ENCODE results near the gene ATCAY.

GRCh38 chr19:3914199-3914598 is 33.7 kb downstream of the ATCAY start:
- TF ChIP-seq, protein P1, sequence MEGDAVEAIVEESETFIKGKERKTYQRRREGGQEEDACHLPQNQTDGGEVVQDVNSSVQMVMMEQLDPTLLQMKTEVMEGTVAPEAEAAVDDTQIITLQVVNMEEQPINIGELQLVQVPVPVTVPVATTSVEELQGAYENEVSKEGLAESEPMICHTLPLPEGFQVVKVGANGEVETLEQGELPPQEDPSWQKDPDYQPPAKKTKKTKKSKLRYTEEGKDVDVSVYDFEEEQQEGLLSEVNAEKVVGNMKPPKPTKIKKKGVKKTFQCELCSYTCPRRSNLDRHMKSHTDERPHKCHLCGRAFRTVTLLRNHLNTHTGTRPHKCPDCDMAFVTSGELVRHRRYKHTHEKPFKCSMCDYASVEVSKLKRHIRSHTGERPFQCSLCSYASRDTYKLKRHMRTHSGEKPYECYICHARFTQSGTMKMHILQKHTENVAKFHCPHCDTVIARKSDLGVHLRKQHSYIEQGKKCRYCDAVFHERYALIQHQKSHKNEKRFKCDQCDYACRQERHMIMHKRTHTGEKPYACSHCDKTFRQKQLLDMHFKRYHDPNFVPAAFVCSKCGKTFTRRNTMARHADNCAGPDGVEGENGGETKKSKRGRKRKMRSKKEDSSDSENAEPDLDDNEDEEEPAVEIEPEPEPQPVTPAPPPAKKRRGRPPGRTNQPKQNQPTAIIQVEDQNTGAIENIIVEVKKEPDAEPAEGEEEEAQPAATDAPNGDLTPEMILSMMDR (IDR thresholded peaks at IDR 0.05), result no peak
- TF ChIP-seq POLR2A (IDR thresholded peaks at IDR 0.05) (no peak), POLR2AphosphoS5 (IDR thresholded peaks at IDR 0.05) (no peak)

All from suprapubic skin (tissue), 4 donors.